Neural progenitor cell (in vitro differentiated cells): ENCODE measurements around the gene SSBP3.

Experiments
- CTCF ChIP-seq: fragments of 200-600 bp; sonication (generic); IDR thresholded peaks from 2 replicates; pipeline ENCODE4 v1.5.1; 2017; ENCODE audit warnings: antibody characterized with exemption, mild to moderate bottlenecking
- EZH2 ChIP-seq: fragments of 200-600 bp; sonication (generic); IDR thresholded peaks from 2 replicates; pipeline ENCODE4 v1.6.1; 2017; ENCODE audit warnings: antibody characterized with exemption, mild to moderate bottlenecking, moderate library complexity

DNA sequence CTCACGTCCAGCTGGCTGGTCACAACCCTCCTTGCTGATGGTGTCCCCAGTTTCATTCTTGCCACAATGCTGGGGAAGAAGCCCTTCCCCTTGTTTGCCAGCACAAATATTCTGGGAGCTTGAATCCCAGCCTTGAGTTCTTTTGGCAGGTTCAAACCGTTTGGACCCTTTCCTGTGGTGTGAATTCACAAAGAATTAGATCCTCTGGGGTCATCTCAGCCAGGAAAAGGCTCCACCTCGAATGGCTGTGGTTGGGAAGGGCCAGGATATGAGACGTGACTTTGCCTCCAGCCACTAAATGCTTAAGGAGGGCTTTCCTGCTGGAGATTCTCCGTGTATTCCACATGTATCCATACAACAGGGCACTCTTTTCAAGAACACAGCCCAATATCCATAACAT is 139.3 kb downstream of the SSBP3 start:
- TF ChIP-seq CTCF (no peak), EZH2 (no peak)
